Measurements from ENCODE around the gene RUSF1. TPM values are rescaled to one million over a fixed set of nuclear protein-coding genes. Genes with fewer than 3 reads are reported as not detected.
A peak's percentile ranks its signal among the peaks of the same experiment; 100 is the strongest.

RUSF1 gene
- total and polyA plus RNA-seq, 12 donors, result 41.2 to 110 (median 65.3) TPM

DNA sequence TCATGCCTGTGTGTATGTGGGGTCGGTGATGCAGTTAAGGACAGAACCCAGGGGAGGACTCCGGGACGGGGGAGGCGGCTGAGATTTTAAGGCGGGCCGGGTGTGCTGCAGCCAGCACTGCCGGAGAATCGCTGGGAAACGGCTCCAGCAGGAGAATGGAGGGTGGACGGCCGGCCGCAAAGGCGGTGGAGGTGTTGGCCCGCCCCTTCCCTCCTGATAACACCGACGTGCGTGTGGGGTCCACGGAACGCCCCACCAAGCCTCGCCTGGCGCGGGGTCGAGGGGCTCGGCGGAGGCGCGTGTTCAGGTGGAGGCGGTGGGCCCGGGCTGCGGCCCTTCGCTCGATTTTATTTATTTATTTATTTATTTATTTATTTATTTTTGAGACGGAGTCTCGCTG is 66.2 kb downstream of the RUSF1 start:
- DNase-seq, result peak in 1 of 7 donors; percentile 36
- Histone ChIP-seq H3K36me3 (replicated peaks in 1 of 2) (no peaks in the 10 kb centered on the region), H3K27me3 (no peaks in the 10 kb centered on the region), H3K27ac (peak overlapping the region in 3 of 5 donors; percentile 69 to 95 (median 93)), H3K9me3 (replicated peaks in 1 of 3) (no peaks in the 10 kb centered on the region), H3K4me1 (replicated peaks in 1 of 2) (peaks cover 7 to 9% of the 10 kb centered on the region in 2 donors), H3K4me3 (peak overlapping the region in 2 of 4 donors; percentile 65 to 77)
- no peak for TF ChIP-seq POLR2A (IDR thresholded peaks at IDR 0.05)
- TF ChIP-seq, protein P1, sequence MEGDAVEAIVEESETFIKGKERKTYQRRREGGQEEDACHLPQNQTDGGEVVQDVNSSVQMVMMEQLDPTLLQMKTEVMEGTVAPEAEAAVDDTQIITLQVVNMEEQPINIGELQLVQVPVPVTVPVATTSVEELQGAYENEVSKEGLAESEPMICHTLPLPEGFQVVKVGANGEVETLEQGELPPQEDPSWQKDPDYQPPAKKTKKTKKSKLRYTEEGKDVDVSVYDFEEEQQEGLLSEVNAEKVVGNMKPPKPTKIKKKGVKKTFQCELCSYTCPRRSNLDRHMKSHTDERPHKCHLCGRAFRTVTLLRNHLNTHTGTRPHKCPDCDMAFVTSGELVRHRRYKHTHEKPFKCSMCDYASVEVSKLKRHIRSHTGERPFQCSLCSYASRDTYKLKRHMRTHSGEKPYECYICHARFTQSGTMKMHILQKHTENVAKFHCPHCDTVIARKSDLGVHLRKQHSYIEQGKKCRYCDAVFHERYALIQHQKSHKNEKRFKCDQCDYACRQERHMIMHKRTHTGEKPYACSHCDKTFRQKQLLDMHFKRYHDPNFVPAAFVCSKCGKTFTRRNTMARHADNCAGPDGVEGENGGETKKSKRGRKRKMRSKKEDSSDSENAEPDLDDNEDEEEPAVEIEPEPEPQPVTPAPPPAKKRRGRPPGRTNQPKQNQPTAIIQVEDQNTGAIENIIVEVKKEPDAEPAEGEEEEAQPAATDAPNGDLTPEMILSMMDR (IDR thresholded peaks at IDR 0.05), result no peak
- whole genome bisulfite sequencing, 4 donors, result 52 to 73% (median 54%) methylated on average over 23 to 34 of the region's 34 CpGs
- intact Hi-C loops (cut with DNase I), result loop anchor here (5.0 to 10.0 kb wide), 3 partner anchors 237 to 460 kb away; partner anchors contain the start of genes HSD3B7 (in 1 of the 2) and PYCARD (in 1 of the 2)

DNA sequence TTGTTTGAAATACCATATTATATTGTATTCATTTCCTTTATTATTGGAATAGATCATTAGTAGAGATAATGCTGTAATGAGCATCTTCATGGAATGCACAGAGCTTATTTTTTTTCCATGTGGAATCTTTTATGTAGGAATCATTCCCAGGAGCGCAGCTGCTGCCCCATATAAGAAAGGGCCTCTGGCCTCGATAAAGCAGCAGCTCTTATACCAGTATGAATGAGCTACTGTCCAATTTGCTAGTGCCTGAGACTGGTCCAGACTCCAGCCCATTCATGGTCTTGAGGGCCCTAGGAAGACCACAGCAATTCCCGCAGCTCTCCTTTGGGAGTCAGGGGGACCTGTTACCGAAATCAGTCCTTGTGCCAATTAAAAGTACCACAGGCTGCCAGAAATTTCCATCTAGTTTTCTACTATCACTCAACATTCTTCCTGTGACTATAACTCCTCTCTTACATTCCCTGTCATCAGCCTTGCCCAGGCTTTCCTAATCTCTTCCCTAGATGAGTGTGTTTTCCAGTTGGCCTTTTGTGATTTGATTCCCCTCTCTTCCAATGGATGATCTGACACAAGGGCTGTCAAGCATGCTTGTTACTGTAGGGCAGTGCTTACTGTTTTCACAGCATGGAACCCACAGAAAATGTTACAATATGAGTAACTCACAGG is 67.5 kb downstream of the RUSF1 start:
- no peaks in the 10 kb centered on the region for H3K9me3 ChIP-seq (replicated peaks in 1 of 3)
- no peaks in the 10 kb centered on the region for H3K36me3 ChIP-seq (replicated peaks in 1 of 2)
- peaks cover 7 to 9% of the 10 kb centered on the region in 2 donors for H3K4me1 ChIP-seq (replicated peaks in 1 of 2)
- no peaks in the 10 kb centered on the region for H3K27me3 ChIP-seq
- WGBS, 4 donors, result 43 to 73% (median 73%) methylated on average over 4 of the region's 4 CpGs
- intact Hi-C loops (cut with DNase I), result loop anchor here (5.0 to 10.0 kb wide), 3 partner anchors 236 to 458 kb away; partner anchors contain the start of genes HSD3B7 (in 1 of the 2) and PYCARD (in 1 of the 2)
- H3K27ac ChIP-seq, result no peak overlapping the region
- no peak for DNase-seq
- no peak overlapping the region for H3K4me3 ChIP-seq
- TF ChIP-seq POLR2A (IDR thresholded peaks at IDR 0.05), result no peak
- TF ChIP-seq, protein P1 (IDR thresholded peaks at IDR 0.05), result no peak

DNA sequence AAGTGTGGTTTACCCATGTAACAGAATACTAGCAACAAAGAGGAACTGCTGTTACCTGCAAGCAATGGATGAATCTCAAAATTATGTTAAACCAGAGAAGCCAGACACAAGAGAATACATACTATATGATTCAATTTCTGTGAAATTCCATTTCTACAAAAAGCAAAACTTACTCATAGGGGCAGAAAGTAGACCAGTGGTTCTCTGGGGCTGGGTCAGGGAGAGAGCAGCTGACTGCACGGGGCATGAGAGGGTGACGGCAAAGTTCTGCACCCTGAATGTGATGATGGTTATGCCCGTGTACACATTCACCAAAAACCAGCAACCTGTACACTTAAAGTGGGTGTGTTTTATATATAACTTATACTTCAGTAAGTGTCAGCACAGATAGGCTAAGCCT is 68.7 kb downstream of the RUSF1 start:
- Histone ChIP-seq H3K4me3 (no peak overlapping the region), H3K27ac (no peak overlapping the region), H3K36me3 (replicated peaks in 1 of 2) (no peaks in the 10 kb centered on the region), H3K9me3 (replicated peaks in 1 of 3) (no peaks in the 10 kb centered on the region), H3K27me3 (no peaks in the 10 kb centered on the region), H3K4me1 (replicated peaks in 1 of 2) (peaks cover 7 to 9% of the 10 kb centered on the region in 2 donors)
- WGBS, 4 donors, result 75 to 92% (median 84%) methylated on average over 3 of the region's 3 CpGs
- intact Hi-C loops (cut with DNase I), result no loop called here
- DNase-seq, result no peak
- TF ChIP-seq, protein P1 (IDR thresholded peaks at IDR 0.05), result no peak
- no peak for TF ChIP-seq POLR2A (IDR thresholded peaks at IDR 0.05)

Other genes with a start within 250 kb of the RUSF1 start
- 10 to 100 TPM in 7 of 9 donors, 1 to 10 TPM in 2; 1.7 to 35.4 (median 21.6) TPM for gene ITGAM, start 248.4 kb downstream of the RUSF1 start, total RNA-seq
- gene ITGAM, start 248.4 kb downstream of the RUSF1 start, polyA plus RNA-seq, result 10 to 100 TPM in 1 of 3 donors, 1 to 10 TPM in 2; 4.8 to 12.5 (median 5.1) TPM
- 1 to 10 TPM; 1.4 to 8.1 (median 3.5) TPM for gene ITGAX, start 153.2 kb downstream of the RUSF1 start, total RNA-seq
- gene ITGAX, start 153.2 kb downstream of the RUSF1 start, polyA plus RNA-seq, result 10 to 100 TPM in 1 of 3 donors, 1 to 10 TPM in 2; 1.7 to 84.9 (median 3.7) TPM
- gene ITGAD, start 115.1 kb downstream of the RUSF1 start, total RNA-seq, result under 1 TPM in 4 of 9 donors, not detected in 5; 0.04 to 0.35 (median 0.17) TPM
- gene ITGAD, start 115.1 kb downstream of the RUSF1 start, polyA plus RNA-seq, result under 1 TPM; 0.03 to 0.16 (median 0.09) TPM
- not detected for gene COX6A2, start 80.0 kb downstream of the RUSF1 start, total RNA-seq
- gene COX6A2, start 80.0 kb downstream of the RUSF1 start, polyA plus RNA-seq, result 1 to 10 TPM in 2 of 3 donors, not detected in 1; 2.8 to 5.2 TPM
- gene ZNF843, start 65.6 kb downstream of the RUSF1 start, total RNA-seq, result 1 to 10 TPM in 6 of 9 donors, under 1 TPM in 3; 0.61 to 3.1 (median 1.8) TPM
- under 1 TPM; 0.37 to 0.97 (median 0.73) TPM for gene ZNF843, start 65.6 kb downstream of the RUSF1 start, polyA plus RNA-seq
- gene ARMC5, start 48.9 kb downstream of the RUSF1 start, total RNA-seq, result 10 to 100 TPM in 6 of 9 donors, 1 to 10 TPM in 3; 5.2 to 20.3 (median 11.7) TPM
- gene ARMC5, start 48.9 kb downstream of the RUSF1 start, polyA plus RNA-seq, result 10 to 100 TPM in 2 of 3 donors, 1 to 10 TPM in 1; 2.9 to 37.9 (median 24.5) TPM
- gene TGFB1I1, start 36.2 kb downstream of the RUSF1 start, total RNA-seq, result 10 to 100 TPM in 8 of 9 donors, 1 to 10 TPM in 1; 4.5 to 62.7 (median 33.8) TPM
- gene TGFB1I1, start 36.2 kb downstream of the RUSF1 start, polyA plus RNA-seq, result 10 to 100 TPM; 11.3 to 32.7 (median 29.7) TPM
- under 1 TPM in 2 of 9 donors, not detected in 7; 0.11 to 0.14 TPM for gene SLC5A2, start 25.3 kb downstream of the RUSF1 start, total RNA-seq
- gene SLC5A2, start 25.3 kb downstream of the RUSF1 start, polyA plus RNA-seq, result 1 to 10 TPM in 2 of 3 donors, not detected in 1; 2.4 to 3.0 TPM
- 10 to 100 TPM in 1 of 9 donors, not detected in 8; 35.0 TPM for gene AHSP, start 19.5 kb upstream of the RUSF1 start, total RNA-seq
- gene AHSP, start 19.5 kb upstream of the RUSF1 start, polyA plus RNA-seq, result not detected

Measured in adrenal gland (tissue), 12 donors.